GM10266 (cell line): Measurements from ENCODE around the gene CHML.

ENCODE experiments used
- DNase-seq: peaks from one replicate; pipeline ENCODE4 v3.0.0; 2012; ENCODE audit errors: extremely low spot score
- CTCF ChIP-seq: IDR thresholded peaks from 2 replicates; pipeline ENCODE4 v1.5.1; 2012; ENCODE audit warnings: mild to moderate bottlenecking, low read depth; ENCODE audit not compliant: control insufficient read depth, insufficient read depth; ENCODE audit errors: missing control alignments

Gene CHML

DNA sequence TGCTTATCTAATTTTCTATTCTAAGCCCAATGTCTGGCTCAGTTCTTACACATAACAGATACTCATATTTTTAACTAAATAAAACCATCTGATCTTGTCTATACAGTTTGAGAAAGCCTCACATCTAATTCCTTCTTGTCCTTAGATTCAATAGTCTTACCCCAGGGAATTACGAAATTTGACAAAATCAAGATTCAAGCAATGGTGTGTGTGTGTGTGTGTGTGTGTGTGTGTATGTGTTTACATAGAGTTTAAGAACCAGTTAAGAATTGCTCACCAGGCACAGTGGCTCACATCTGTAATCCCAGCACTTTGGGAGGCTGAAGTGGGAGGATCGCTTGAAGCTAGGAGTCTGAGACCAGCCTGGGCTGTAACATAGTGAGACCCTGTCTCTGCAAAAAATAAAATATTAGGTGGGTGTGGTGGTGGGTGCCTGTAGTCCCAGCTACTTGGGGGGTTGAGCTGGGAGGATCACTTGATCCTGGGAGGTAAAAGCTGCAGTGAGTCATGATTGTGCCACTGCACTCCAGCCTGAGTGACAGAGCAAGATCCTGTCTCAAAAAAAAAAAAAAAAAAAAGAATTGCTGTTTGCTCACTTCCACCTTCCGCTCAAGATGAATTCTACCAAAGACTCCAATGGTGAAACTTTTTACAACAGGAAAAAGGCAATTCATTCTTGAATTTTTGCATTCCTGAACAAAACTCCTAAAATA, 18.1 kb upstream of the CHML start:
- TF ChIP-seq CTCF: no peak
- no peak for DNase-seq

DNA sequence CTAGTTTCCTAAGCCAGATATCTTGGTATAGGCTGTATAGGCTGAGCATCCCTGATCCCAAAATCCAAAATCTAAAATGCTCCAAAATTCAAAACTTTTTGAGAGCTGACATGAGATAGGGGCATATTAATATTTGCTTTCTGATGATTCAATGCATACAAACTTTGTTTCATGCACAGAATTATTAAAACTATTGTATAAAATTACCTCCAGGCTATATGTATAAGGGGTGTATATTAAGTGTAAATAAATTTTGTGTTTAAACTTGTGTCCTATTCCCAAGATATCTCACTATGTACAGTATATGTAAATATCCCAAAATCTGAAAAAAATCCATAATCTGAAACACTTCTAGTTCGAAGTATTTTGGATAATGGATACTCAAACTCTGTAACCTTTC, 14.5 kb upstream of the CHML start:
- TF ChIP-seq CTCF: no peak
- no peak for DNase-seq

DNA sequence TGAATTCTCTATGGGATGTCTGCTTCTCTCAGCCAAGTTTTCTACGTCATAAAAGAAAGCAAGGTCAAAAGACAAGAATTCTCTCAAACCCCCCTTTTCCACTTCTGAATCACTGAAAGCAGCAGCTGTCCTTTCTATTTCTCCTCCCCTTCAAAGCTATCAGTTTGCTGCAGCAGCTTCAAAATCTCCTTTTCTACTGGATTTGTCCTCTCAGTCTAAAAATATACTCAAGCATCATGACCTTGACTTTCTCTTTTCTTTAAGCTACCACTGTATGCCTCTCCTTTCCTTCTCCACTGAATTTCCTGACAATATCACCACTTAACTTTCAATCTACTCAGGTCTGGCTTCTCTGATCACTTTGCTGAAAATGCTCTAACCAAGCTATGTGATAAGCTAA, 13.8 kb upstream of the CHML start:
- no peak for DNase-seq

GRCh38 chr1:241652012-241652411, 11.8 kb upstream of the CHML start, which contains the start of gene WDR64:
TSS of gene WDR64 (plus strand) at chr1:241652281. CDS start at chr1:241652485, 204 bp downstream.
- no peak for TF ChIP-seq CTCF
- no peak for DNase-seq

More for the DNA sequence above, 13.8 kb upstream of the CHML start:
- no peak for TF ChIP-seq CTCF

DNA sequence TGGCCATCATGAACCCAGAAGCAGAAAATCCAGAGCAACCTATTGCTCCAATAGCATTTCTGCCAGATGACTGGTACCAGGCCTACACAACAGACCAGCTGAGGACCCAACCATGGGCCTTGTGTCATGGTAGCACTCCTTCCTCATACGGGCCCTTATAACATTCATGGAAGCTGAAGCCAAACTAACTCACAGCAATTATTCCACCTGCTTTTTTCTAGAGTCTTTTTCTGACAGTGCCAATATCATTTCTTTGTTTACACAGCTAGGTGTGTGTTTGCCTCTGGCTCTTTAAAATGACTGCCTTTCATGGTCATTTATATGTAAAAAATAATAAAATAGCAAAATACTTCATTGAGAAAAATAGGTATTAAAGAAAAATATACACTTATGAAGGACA, 8.0 kb upstream of the CHML start:
- no peak for DNase-seq
- no peak for TF ChIP-seq CTCF

- no peak for DNase-seq
- TF ChIP-seq CTCF: no peak
These were observed 7.5 kb upstream of the CHML start for GRCh38 chr1:241647658-241648057.

GRCh38 chr1:241646201-241646600, 6.0 kb upstream of the CHML start:
- no peak for DNase-seq
- TF ChIP-seq CTCF: no peak
